ENCODE data around the gene MCM9. TPM values are rescaled to one million over a fixed set of nuclear protein-coding genes. Genes with fewer than 3 reads are reported as not detected.

Gene MCM9
- total RNA-seq, 1 experiment from 2014 or later = 18.6 TPM

GRCh38 chr6:118905851-118906250, 29.1 kb downstream of the MCM9 start:
- Histone ChIP-seq H4K91ac (ENCODE audit: insufficient read length, low read depth, low read length) (no peak overlapping the region), H3K18ac (ENCODE audit: insufficient read length, low read depth, low read length) (no peak overlapping the region), H4K5ac (ENCODE audit: insufficient read length, low read depth, low read length) (no peak overlapping the region), H3K79me1 (ENCODE audit: insufficient read depth, low read depth, low read length, poor library complexity, severe bottlenecking) (no peaks in the 10 kb centered on the region), H2BK20ac (ENCODE audit: low read depth, low read length, poor library complexity, severe bottlenecking) (no peak overlapping the region), H3K4me2 (ENCODE audit: insufficient read depth, insufficient read length, low read length) (no peak overlapping the region), H3T11ph (ENCODE audit: low read length) (no peak overlapping the region), H3K4me1 (ENCODE audit: insufficient read depth, low read length) (no peaks in the 10 kb centered on the region), H4K20me1 (ENCODE audit: control insufficient read depth, insufficient read depth, insufficient read length) (no peaks in the 10 kb centered on the region), H3K79me2 (ENCODE audit: insufficient read depth, low read length) (peaks cover 4% of the 10 kb centered on the region; the same call in 1 of the 2 replicates), H3K14ac (ENCODE audit: insufficient read depth, low read length) (no peak overlapping the region), H3K9me3 (ENCODE audit: control insufficient read depth, low read depth, low read length) (no peaks in the 10 kb centered on the region), H3K23ac (ENCODE audit: insufficient read length, low read depth, low read length) (no peak overlapping the region), H3K27ac (ENCODE audit: insufficient read length, low read depth, low read length) (no peak overlapping the region), H2BK5ac (ENCODE audit: insufficient read length, low read length) (no peak overlapping the region), H2AK5ac (ENCODE audit: insufficient read length, low read length) (no peak overlapping the region), H4K8ac (replicated peaks; ENCODE audit: insufficient read length, low read depth, low read length) (no peak overlapping the region), H3K4ac (ENCODE audit: low read depth, low read length) (no peak overlapping the region), H2BK120ac (ENCODE audit: low read depth, low read length, poor library complexity, severe bottlenecking) (no peak overlapping the region), H3K27me3 (ENCODE audit: insufficient read depth, low read length) (no peaks in the 10 kb centered on the region), H2BK12ac (ENCODE audit: insufficient read length, low read depth, low read length) (no peak overlapping the region), H3K56ac (ENCODE audit: insufficient read length, low read depth, low read length) (no peak overlapping the region), H3K9ac (ENCODE audit: extremely low read depth, insufficient read length, low read length) (no peak overlapping the region), H2AFZ (ENCODE audit: low read length) (no peak overlapping the region), H2BK15ac (ENCODE audit: low read depth, low read length) (no peak overlapping the region), H3K23me2 (ENCODE audit: insufficient read length, low read depth, low read length, poor library complexity, severe bottlenecking) (no peaks in the 10 kb centered on the region)
- peaks cover 34 to 82% (median 81%) of the 10 kb centered on the region in 3 experiments for H3K36me3 Mint-ChIP-seq (ENCODE audit: insufficient read depth in 1 of 3, low read depth in 3 of 3)
- H3K4me1 Mint-ChIP-seq = peaks cover 0 to 10% of the 10 kb centered on the region in 2 experiments; a peak in 2 of 4 replicates
- no peak for TF ChIP-seq CTCF (conservative IDR thresholded peaks at IDR 0.05)
- no peak overlapping the region for H3K4me3 Mint-ChIP-seq
- no peaks in the 10 kb centered on the region for H3K9me3 Mint-ChIP-seq
- H3K27ac Mint-ChIP-seq = no peak overlapping the region
- no peak for DNase-seq
- no peaks in the 10 kb centered on the region for H3K27me3 Mint-ChIP-seq (ENCODE audit: low read depth)
- WGBS (ENCODE audit: extremely low coverage, insufficient read length, low lambda C conversion rate) = no CpG with 5 or more reads among the region's 4 CpGs

Data from H9 (cell line).